HepG2 (cell line): ENCODE measurements around the gene MRPL43. TPM values are rescaled to one million over a fixed set of nuclear protein-coding genes. Genes with fewer than 3 reads are reported as not detected.

Experiments
- FOXK2 ChIP-seq: fragments of 450-650 bp; IDR thresholded peaks from 2 replicates; pipeline ENCODE4 v1.6.1; 2016
- KLF16 ChIP-seq, 2 experiments: sonication (generic) in 1 of 2; formaldehyde crosslinking in 1 of 2; IDR thresholded peaks; 2 replicates each; pipeline versions ENCODE4 v1.6.1 to v1.8.0; 2016 to 2023; ENCODE audit warnings: missing genetic modification reagents in 2 of 2, missing compliant biosample characterization in 1 of 2
- MAFF ChIP-seq: IDR thresholded peaks from 2 replicates; pipeline ENCODE4 v1.6.1; 2011; ENCODE audit warnings: low read depth, low read length, improper control_type of control experiment
- MEF2D ChIP-seq: sonication (generic); formaldehyde crosslinking; IDR thresholded peaks from 2 replicates; pipeline ENCODE4 v1.5.1; 2020; ENCODE audit warnings: mild to moderate bottlenecking, missing genetic modification reagents
- MIER2 ChIP-seq: IDR thresholded peaks from 2 replicates; pipeline ENCODE4 v1.6.1; 2016; ENCODE audit warnings: missing biosample characterization, missing genetic modification reagents
- MYNN ChIP-seq: sonication (generic); formaldehyde crosslinking; IDR thresholded peaks from 2 replicates; pipeline ENCODE4 v1.4.0; 2020; ENCODE audit warnings: mild to moderate bottlenecking, low read depth, missing genetic modification reagents
- STAT5B ChIP-seq: sonication (generic); formaldehyde crosslinking; IDR thresholded peaks from 2 replicates; pipeline ENCODE4 v1.4.0; 2020; ENCODE audit warnings: missing genetic modification reagents
- TEAD2 ChIP-seq: sonication (generic); formaldehyde crosslinking; IDR thresholded peaks from 2 replicates; pipeline ENCODE4 v1.9.0; 2021; ENCODE audit warnings: missing genetic modification reagents
- TMF1 ChIP-seq: sonication (generic); formaldehyde crosslinking; IDR thresholded peaks from 2 replicates; pipeline ENCODE4 v1.8.1; 2022; ENCODE audit warnings: low read depth, missing genetic modification reagents
- ZFP62 ChIP-seq: sonication (generic); formaldehyde crosslinking; IDR thresholded peaks from 2 replicates; pipeline ENCODE4 v1.4.0; 2020; ENCODE audit warnings: missing genetic modification reagents
- ZNF124 ChIP-seq: sonication (generic); formaldehyde crosslinking; IDR thresholded peaks from 2 replicates; pipeline ENCODE4 v1.4.0; 2020; ENCODE audit warnings: missing genetic modification reagents
- ZNF296 ChIP-seq: sonication (generic); formaldehyde crosslinking; conservative IDR thresholded peaks from 2 replicates; pipeline ENCODE4 v1.5.0; 2020; ENCODE audit warnings: mild to moderate bottlenecking, missing genetic modification reagents
- ZNF549 ChIP-seq: sonication (generic); formaldehyde crosslinking; IDR thresholded peaks from 2 replicates; pipeline ENCODE4 v1.5.0; 2020; ENCODE audit warnings: missing genetic modification reagents
- ZNF598 ChIP-seq: sonication (generic); formaldehyde crosslinking; IDR thresholded peaks from 2 replicates; pipeline ENCODE4 v1.5.1; 2020; ENCODE audit warnings: mild to moderate bottlenecking, missing genetic modification reagents, borderline replicate concordance
- ZNF749 ChIP-seq: sonication (generic); formaldehyde crosslinking; IDR thresholded peaks from 2 replicates; pipeline ENCODE4 v1.8.0; 2022; ENCODE audit warnings: mild to moderate bottlenecking, missing genetic modification reagents, moderate library complexity, borderline replicate concordance
- ZSCAN31 ChIP-seq: sonication (generic); formaldehyde crosslinking; IDR thresholded peaks from 2 replicates; pipeline ENCODE4 v1.5.0; 2020; ENCODE audit warnings: low read depth, mild to moderate bottlenecking, missing genetic modification reagents
- polyA plus RNA-seq, 8 experiments: library from polyadenylated mRNA; depleted of rRNA in 3 of 8; stranded (reverse) in 7 of 8; unstranded in 1 of 8; fragments of >200 nt; fragmentation: Illumina TruSeq in 4 of 8; extraction: Trizol in 4 of 8; gene quantifications; 2 replicates each; pipeline versions ENCODE4 v1.2.1 to v1.2.3, GENCODE V29; 2011 to 2016; ENCODE audit warnings: low read depth in 4 of 8, missing spikeins in 1 of 8, mixed read lengths in 1 of 8; ENCODE audit not compliant: insufficient read depth in 1 of 8
- total RNA-seq, 5 experiments: library from RNA; depleted of rRNA; stranded (reverse); fragments of >200 nt; fragmentation: Illumina TruSeq; extraction: Trizol; gene quantifications; 2 replicates each; pipeline ENCODE4 v1.2.3, GENCODE V29; 2016; ENCODE audit warnings: low read depth in 1 of 5
- TF ChIP-seq, protein P1 (sequence below): sonication (generic); formaldehyde crosslinking; IDR thresholded peaks from 2 replicates; pipeline ENCODE4 v1.4.0; 2020; ENCODE audit warnings: mild to moderate bottlenecking, missing genetic modification reagents
- TF ChIP-seq, protein P2 (sequence below): sonication (generic); formaldehyde crosslinking; IDR thresholded peaks from 2 replicates; pipeline ENCODE4 v1.5.0; 2020; ENCODE audit warnings: missing genetic modification reagents
- TF ChIP-seq, protein P3 (sequence below): sonication (generic); formaldehyde crosslinking; IDR thresholded peaks from 2 replicates; pipeline ENCODE4 v1.5.1; 2020; ENCODE audit warnings: mild to moderate bottlenecking, missing genetic modification reagents
- TF ChIP-seq, protein P4 (sequence below): sonication (generic); formaldehyde crosslinking; IDR thresholded peaks from 2 replicates; pipeline ENCODE4 v1.4.0; 2020; ENCODE audit warnings: missing genetic modification reagents, borderline replicate concordance

MRPL43 gene
- total and polyA plus RNA-seq, 2 of the 13 experiments (the other 11 are each of a cell fraction or from before 2014, with no cell fraction given) = 71.0 to 73.7 TPM

DNA sequence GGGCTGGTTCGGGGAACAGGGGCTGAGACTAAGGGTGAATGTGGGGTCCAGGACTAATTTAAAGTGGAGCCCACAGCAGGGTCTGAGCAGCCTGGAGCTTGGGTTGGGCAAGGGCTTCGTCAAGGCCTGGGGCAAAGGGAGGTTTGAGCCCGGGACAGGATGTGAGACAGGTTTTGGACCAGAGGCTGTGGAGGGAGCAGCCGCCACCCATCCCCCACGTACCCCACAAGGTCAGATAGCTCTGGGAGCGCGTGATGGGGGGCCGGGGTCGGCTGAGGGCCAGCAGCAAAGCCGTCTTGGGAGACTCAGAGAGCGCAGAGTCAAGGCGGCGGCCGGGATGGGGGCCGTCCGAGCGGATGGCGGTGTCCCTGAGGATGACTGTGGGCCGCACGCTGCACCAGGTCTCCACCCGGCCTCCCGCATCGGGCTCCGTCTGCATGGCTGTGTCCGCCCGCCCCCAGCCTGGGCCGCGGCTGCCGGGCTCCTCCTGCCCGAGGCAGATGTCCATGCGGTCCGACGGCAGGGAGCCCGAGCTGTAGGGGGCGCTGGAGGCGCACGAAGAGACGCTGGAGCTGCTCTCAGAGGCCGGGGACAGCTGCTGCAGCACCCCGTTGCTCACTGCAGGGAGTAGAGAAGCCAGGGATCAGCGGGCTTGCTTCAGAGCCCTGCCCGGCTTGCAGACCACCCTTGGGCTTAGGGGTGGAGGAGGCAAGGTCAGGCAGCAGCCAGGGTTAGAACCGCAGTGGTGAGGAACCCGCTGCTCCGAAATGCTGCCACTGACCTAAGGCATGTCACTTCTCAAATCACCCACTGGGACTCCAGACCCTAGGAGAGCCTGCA, 31.5 kb upstream of the MRPL43 start (continued):
- TF ChIP-seq ZNF124 (CRISPR knock-in tag) (0 out of 2 replicates have a peak, but pooled peaks have one; percentile 80), ZNF296 (CRISPR knock-in tag) (0 out of 2 replicates have a peak, but pooled peaks have one; percentile 62), KLF16 (CRISPR knock-in tag; IDR thresholded peaks at IDR 0.05) (peak in 1 of 2 experiments; percentile 72; a peak in 1 of 4 replicates), ZNF749 (CRISPR knock-in tag) (no peak), TMF1 (no peak), TEAD2 (CRISPR knock-in tag) (no peak), MEF2D (no peak), ZNF598 (peak; percentile 47; the same call in 1 of the 2 replicates), ZNF549 (CRISPR knock-in tag) (no peak), STAT5B (no peak), MAFF (no peak), ZSCAN31 (CRISPR knock-in tag) (peak; percentile 34; the same call in 1 of the 2 replicates), MIER2 (CRISPR knock-in tag) (no peak), FOXK2 (no peak), ZFP62 (CRISPR knock-in tag) (no peak), MYNN (CRISPR knock-in tag) (no peak)
- TF ChIP-seq, protein P1, sequence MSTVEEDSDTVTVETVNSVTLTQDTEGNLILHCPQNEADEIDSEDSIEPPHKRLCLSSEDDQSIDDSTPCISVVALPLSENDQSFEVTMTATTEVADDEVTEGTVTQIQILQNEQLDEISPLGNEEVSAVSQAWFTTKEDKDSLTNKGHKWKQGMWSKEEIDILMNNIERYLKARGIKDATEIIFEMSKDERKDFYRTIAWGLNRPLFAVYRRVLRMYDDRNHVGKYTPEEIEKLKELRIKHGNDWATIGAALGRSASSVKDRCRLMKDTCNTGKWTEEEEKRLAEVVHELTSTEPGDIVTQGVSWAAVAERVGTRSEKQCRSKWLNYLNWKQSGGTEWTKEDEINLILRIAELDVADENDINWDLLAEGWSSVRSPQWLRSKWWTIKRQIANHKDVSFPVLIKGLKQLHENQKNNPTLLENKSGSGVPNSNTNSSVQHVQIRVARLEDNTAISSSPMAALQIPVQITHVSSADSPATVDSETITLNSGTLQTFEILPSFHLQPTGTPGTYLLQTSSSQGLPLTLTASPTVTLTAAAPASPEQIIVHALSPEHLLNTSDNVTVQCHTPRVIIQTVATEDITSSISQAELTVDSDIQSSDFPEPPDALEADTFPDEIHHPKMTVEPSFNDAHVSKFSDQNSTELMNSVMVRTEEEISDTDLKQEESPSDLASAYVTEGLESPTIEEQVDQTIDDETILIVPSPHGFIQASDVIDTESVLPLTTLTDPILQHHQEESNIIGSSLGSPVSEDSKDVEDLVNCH (CRISPR knock-in tag) = no peak
- TF ChIP-seq, protein P2, sequence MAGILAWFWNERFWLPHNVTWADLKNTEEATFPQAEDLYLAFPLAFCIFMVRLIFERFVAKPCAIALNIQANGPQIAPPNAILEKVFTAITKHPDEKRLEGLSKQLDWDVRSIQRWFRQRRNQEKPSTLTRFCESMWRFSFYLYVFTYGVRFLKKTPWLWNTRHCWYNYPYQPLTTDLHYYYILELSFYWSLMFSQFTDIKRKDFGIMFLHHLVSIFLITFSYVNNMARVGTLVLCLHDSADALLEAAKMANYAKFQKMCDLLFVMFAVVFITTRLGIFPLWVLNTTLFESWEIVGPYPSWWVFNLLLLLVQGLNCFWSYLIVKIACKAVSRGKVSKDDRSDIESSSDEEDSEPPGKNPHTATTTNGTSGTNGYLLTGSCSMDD (CRISPR knock-in tag) = no peak
- TF ChIP-seq, protein P3, sequence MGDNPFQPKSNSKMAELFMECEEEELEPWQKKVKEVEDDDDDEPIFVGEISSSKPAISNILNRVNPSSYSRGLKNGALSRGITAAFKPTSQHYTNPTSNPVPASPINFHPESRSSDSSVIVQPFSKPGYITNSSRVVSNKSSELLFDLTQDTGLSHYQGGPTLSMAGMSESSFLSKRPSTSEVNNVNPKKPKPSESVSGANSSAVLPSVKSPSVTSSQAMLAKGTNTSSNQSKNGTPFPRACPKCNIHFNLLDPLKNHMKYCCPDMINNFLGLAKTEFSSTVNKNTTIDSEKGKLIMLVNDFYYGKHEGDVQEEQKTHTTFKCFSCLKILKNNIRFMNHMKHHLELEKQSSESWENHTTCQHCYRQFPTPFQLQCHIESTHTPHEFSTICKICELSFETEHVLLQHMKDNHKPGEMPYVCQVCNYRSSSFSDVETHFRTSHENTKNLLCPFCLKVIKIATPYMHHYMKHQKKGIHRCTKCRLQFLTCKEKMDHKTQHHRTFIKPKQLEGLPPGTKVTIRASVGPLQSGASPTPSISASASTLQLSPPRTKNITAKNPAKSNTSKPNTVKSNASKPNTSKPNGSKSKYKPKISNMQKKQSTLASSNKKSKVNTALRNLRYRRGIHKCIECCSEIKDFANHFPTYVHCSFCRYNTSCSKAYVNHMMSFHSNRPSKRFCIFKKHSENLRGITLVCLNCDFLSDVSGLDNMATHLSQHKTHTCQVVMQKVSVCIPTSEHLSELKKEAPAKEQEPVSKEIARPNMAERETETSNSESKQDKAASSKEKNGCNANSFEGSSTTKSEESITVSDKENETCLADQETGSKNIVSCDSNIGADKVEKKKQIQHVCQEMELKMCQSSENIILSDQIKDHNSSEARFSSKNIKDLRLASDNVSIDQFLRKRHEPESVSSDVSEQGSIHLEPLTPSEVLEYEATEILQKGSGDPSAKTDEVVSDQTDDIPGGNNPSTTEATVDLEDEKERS (CRISPR knock-in tag) = no peak
- TF ChIP-seq, protein P4, sequence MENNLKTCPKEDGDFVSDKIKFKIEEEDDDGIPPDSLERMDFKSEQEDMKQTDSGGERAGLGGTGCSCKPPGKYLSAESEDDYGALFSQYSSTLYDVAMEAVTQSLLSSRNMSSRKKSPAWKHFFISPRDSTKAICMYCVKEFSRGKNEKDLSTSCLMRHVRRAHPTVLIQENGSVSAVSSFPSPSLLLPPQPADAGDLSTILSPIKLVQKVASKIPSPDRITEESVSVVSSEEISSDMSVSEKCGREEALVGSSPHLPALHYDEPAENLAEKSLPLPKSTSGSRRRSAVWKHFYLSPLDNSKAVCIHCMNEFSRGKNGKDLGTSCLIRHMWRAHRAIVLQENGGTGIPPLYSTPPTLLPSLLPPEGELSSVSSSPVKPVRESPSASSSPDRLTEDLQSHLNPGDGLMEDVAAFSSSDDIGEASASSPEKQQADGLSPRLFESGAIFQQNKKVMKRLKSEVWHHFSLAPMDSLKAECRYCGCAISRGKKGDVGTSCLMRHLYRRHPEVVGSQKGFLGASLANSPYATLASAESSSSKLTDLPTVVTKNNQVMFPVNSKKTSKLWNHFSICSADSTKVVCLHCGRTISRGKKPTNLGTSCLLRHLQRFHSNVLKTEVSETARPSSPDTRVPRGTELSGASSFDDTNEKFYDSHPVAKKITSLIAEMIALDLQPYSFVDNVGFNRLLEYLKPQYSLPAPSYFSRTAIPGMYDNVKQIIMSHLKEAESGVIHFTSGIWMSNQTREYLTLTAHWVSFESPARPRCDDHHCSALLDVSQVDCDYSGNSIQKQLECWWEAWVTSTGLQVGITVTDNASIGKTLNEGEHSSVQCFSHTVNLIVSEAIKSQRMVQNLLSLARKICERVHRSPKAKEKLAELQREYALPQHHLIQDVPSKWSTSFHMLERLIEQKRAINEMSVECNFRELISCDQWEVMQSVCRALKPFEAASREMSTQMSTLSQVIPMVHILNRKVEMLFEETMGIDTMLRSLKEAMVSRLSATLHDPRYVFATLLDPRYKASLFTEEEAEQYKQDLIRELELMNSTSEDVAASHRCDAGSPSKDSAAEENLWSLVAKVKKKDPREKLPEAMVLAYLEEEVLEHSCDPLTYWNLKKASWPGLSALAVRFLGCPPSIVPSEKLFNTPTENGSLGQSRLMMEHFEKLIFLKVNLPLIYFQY (CRISPR knock-in tag) = 0 out of 2 replicates have a peak, but pooled peaks have one; percentile 23
